GM23338 (cell line): ENCODE results near the gene LHX5.

Experiments
- EZH2 ChIP-seq: fragments of 200-600 bp; sonication (generic); IDR thresholded peaks from one replicate; pipeline ENCODE4 v1.8.0; 2017; ENCODE audit warnings: antibody characterized with exemption, mild to moderate bottlenecking, low read depth; ENCODE audit not compliant: unreplicated experiment
- POLR2AphosphoS5 ChIP-seq: IDR thresholded peaks from 2 replicates; pipeline ENCODE4 v1.6.1; 2016; ENCODE audit warnings: antibody characterized with exemption, low read depth
- TF ChIP-seq, protein P1 (sequence below), 2 experiments: fragments of 200-600 bp in 1 of 2; sonication (generic) in 1 of 2; conservative IDR thresholded peaks; 2 replicates each; pipeline versions ENCODE4 v1.5.1 to v1.6.1; 2016 to 2017; ENCODE audit warnings: antibody characterized with exemption in 2 of 2, low read depth in 2 of 2, mild to moderate bottlenecking in 2 of 2, moderate library complexity in 1 of 2

DNA sequence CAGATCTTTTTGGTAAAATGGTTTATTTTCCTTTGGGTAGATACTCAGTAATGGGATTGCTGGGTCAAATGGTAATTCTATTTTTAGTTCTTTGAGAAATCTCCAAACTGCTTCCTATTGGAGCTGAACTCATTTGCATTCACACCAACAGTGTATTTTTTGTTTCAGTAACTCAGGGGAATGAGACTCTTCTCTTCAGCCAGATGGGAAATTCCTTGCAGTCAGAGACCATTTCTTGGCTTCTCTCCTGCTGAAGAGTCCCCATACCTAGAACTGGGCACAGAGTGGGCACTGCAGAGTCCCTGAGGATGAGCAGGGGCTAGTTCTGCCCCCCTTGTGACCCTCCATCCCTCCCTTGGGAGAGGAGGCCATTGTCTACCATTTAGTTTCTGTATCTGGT is 38.7 kb downstream of the LHX5 start:
- TF ChIP-seq, protein P1, sequence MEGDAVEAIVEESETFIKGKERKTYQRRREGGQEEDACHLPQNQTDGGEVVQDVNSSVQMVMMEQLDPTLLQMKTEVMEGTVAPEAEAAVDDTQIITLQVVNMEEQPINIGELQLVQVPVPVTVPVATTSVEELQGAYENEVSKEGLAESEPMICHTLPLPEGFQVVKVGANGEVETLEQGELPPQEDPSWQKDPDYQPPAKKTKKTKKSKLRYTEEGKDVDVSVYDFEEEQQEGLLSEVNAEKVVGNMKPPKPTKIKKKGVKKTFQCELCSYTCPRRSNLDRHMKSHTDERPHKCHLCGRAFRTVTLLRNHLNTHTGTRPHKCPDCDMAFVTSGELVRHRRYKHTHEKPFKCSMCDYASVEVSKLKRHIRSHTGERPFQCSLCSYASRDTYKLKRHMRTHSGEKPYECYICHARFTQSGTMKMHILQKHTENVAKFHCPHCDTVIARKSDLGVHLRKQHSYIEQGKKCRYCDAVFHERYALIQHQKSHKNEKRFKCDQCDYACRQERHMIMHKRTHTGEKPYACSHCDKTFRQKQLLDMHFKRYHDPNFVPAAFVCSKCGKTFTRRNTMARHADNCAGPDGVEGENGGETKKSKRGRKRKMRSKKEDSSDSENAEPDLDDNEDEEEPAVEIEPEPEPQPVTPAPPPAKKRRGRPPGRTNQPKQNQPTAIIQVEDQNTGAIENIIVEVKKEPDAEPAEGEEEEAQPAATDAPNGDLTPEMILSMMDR (conservative IDR thresholded peaks at IDR 0.05; ENCODE audit: low read depth in 2 of 2) = no peak
- TF ChIP-seq POLR2AphosphoS5 = no peak
- no peak for TF ChIP-seq EZH2
